Right kidney (tissue), 1 donor: Measurements from ENCODE around the gene NPM1.

Experiments used
- DNase-seq: peaks from one replicate; pipeline ENCODE4 v3.0.0-alpha.2; 2016

The NPM1 gene

GRCh38 chr5:171426266-171426665, 38.6 kb downstream of the NPM1 start:
- DNase-seq = no peak

GRCh38 chr5:171426680-171427079, 39.0 kb downstream of the NPM1 start:
- DNase-seq = no peak

- no peak for DNase-seq
Measured at GRCh38 chr5:171427318-171428167, 39.9 kb downstream of the NPM1 start.

- DNase-seq = no peak
Measured at GRCh38 chr5:171428168-171428696, 40.6 kb downstream of the NPM1 start.

- no peak for DNase-seq
Measured at GRCh38 chr5:171428809-171429542, 41.3 kb downstream of the NPM1 start.

GRCh38 chr5:171429543-171429910, 41.9 kb downstream of the NPM1 start:
- DNase-seq = no peak

- DNase-seq = no peak
Measured at GRCh38 chr5:171431251-171431777, 43.7 kb downstream of the NPM1 start.

- no peak for DNase-seq
Measured at GRCh38 chr5:171432076-171432475, 44.4 kb downstream of the NPM1 start.

- DNase-seq = no peak
Measured at GRCh38 chr5:171432583-171433351, 45.1 kb downstream of the NPM1 start.

- no peak for DNase-seq
Measured at GRCh38 chr5:171433352-171433698, 45.7 kb downstream of the NPM1 start.

GRCh38 chr5:171433982-171434676, 46.5 kb downstream of the NPM1 start:
- DNase-seq = no peak

- no peak for DNase-seq
Measured at GRCh38 chr5:171434874-171435273, 47.2 kb downstream of the NPM1 start.

GRCh38 chr5:171435908-171436307, 48.3 kb downstream of the NPM1 start:
- DNase-seq = no peak

- no peak for DNase-seq
Measured at GRCh38 chr5:171436804-171437285, 49.2 kb downstream of the NPM1 start.

GRCh38 chr5:171437286-171437821, 49.7 kb downstream of the NPM1 start:
- no peak for DNase-seq

GRCh38 chr5:171438738-171439137, 51.1 kb downstream of the NPM1 start:
- no peak for DNase-seq

- no peak for DNase-seq
Measured at GRCh38 chr5:171441246-171441791, 53.7 kb downstream of the NPM1 start.

- DNase-seq = no peak
Measured at GRCh38 chr5:171442287-171443042, 54.8 kb downstream of the NPM1 start.

GRCh38 chr5:171444582-171444981, 56.9 kb downstream of the NPM1 start:
- no peak for DNase-seq
